ENCODE results near the gene CCM2.

Gene CCM2

GRCh38 chr7:45052011-45052410 is 52.0 kb downstream of the CCM2 start:
- H3K36me3 ChIP-seq (ENCODE audit: control insufficient read depth in 1 of 2, insufficient read depth in 2 of 2, low read length in 2 of 2) = peaks cover 5 to 8% of the 10 kb centered on the region in 2 donors

GRCh38 chr7:45053401-45053800 is 53.4 kb downstream of the CCM2 start:
- Histone ChIP-seq H3K27me3 (ENCODE audit: low read depth, low read length) (no peaks in the 10 kb centered on the region), H3K4me3 (ENCODE audit: low read depth in 1 of 2, low read length in 2 of 2) (no peak overlapping the region), H3K36me3 (ENCODE audit: control insufficient read depth in 1 of 2, insufficient read depth in 2 of 2, low read length in 2 of 2) (peaks cover 4 to 5% of the 10 kb centered on the region in 2 donors), H3K4me1 (ENCODE audit: control insufficient read depth in 1 of 2, insufficient read depth in 2 of 2, low read length in 2 of 2) (no peaks in the 10 kb centered on the region), H3K27ac (ENCODE audit: low read length) (no peak overlapping the region), H3K9me3 (ENCODE audit: control insufficient read depth in 1 of 2, low read length in 2 of 2) (no peaks in the 10 kb centered on the region)

More at GRCh38 chr7:45052011-45052410, 52.0 kb downstream of the CCM2 start:
- H3K4me1 ChIP-seq (ENCODE audit: control insufficient read depth in 1 of 2, insufficient read depth in 2 of 2, low read length in 2 of 2) = no peaks in the 10 kb centered on the region
- H3K4me3 ChIP-seq (ENCODE audit: low read depth in 1 of 2, low read length in 2 of 2) = no peak overlapping the region
- H3K27me3 ChIP-seq (ENCODE audit: low read depth, low read length) = no peaks in the 10 kb centered on the region
- H3K9me3 ChIP-seq (ENCODE audit: control insufficient read depth in 1 of 2, low read length in 2 of 2) = no peaks in the 10 kb centered on the region
- H3K27ac ChIP-seq (ENCODE audit: low read length) = no peak overlapping the region

- H3K36me3 ChIP-seq (ENCODE audit: control insufficient read depth in 1 of 2, insufficient read depth in 2 of 2, low read length in 2 of 2) = peaks cover 4 to 5% of the 10 kb centered on the region in 2 donors
- no peaks in the 10 kb centered on the region for H3K4me1 ChIP-seq (ENCODE audit: control insufficient read depth in 1 of 2, insufficient read depth in 2 of 2, low read length in 2 of 2)
- H3K27ac ChIP-seq (ENCODE audit: low read length) = no peak overlapping the region
- no peaks in the 10 kb centered on the region for H3K27me3 ChIP-seq (ENCODE audit: low read depth, low read length)
- H3K9me3 ChIP-seq (ENCODE audit: control insufficient read depth in 1 of 2, low read length in 2 of 2) = no peaks in the 10 kb centered on the region
- H3K4me3 ChIP-seq (ENCODE audit: low read depth in 1 of 2, low read length in 2 of 2) = no peak overlapping the region
These were observed 53.9 kb downstream of the CCM2 start for GRCh38 chr7:45053941-45054340.

- Histone ChIP-seq H3K9me3 (ENCODE audit: control insufficient read depth in 1 of 2, low read length in 2 of 2) (no peaks in the 10 kb centered on the region), H3K36me3 (ENCODE audit: control insufficient read depth in 1 of 2, insufficient read depth in 2 of 2, low read length in 2 of 2) (peaks cover 4 to 5% of the 10 kb centered on the region in 2 donors), H3K27ac (ENCODE audit: low read length) (no peak overlapping the region), H3K4me1 (ENCODE audit: control insufficient read depth in 1 of 2, insufficient read depth in 2 of 2, low read length in 2 of 2) (no peaks in the 10 kb centered on the region), H3K4me3 (ENCODE audit: low read depth in 1 of 2, low read length in 2 of 2) (no peak overlapping the region), H3K27me3 (ENCODE audit: low read depth, low read length) (no peaks in the 10 kb centered on the region)
These were observed 54.4 kb downstream of the CCM2 start for GRCh38 chr7:45054442-45054841.

GRCh38 chr7:45055016-45055415 is 55.0 kb downstream of the CCM2 start:
- H3K36me3 ChIP-seq (ENCODE audit: control insufficient read depth in 1 of 2, insufficient read depth in 2 of 2, low read length in 2 of 2) = peaks cover 4 to 5% of the 10 kb centered on the region in 2 donors
- H3K4me3 ChIP-seq (ENCODE audit: low read depth in 1 of 2, low read length in 2 of 2) = no peak overlapping the region
- no peak overlapping the region for H3K27ac ChIP-seq (ENCODE audit: low read length)
- no peaks in the 10 kb centered on the region for H3K4me1 ChIP-seq (ENCODE audit: control insufficient read depth in 1 of 2, insufficient read depth in 2 of 2, low read length in 2 of 2)
- H3K27me3 ChIP-seq (ENCODE audit: low read depth, low read length) = no peaks in the 10 kb centered on the region
- no peaks in the 10 kb centered on the region for H3K9me3 ChIP-seq (ENCODE audit: control insufficient read depth in 1 of 2, low read length in 2 of 2)

- Histone ChIP-seq H3K27me3 (ENCODE audit: low read depth, low read length) (no peaks in the 10 kb centered on the region), H3K4me3 (ENCODE audit: low read depth in 1 of 2, low read length in 2 of 2) (no peak overlapping the region), H3K36me3 (ENCODE audit: control insufficient read depth in 1 of 2, insufficient read depth in 2 of 2, low read length in 2 of 2) (peaks cover 4 to 5% of the 10 kb centered on the region in 2 donors), H3K9me3 (ENCODE audit: control insufficient read depth in 1 of 2, low read length in 2 of 2) (no peaks in the 10 kb centered on the region), H3K27ac (ENCODE audit: low read length) (no peak overlapping the region), H3K4me1 (ENCODE audit: control insufficient read depth in 1 of 2, insufficient read depth in 2 of 2, low read length in 2 of 2) (no peaks in the 10 kb centered on the region)
These were observed 55.7 kb downstream of the CCM2 start for GRCh38 chr7:45055594-45056219.

- no peaks in the 10 kb centered on the region for H3K9me3 ChIP-seq (ENCODE audit: control insufficient read depth in 1 of 2, low read length in 2 of 2)
- no peak overlapping the region for H3K27ac ChIP-seq (ENCODE audit: low read length)
These were observed 57.9 kb downstream of the CCM2 start for GRCh38 chr7:45057878-45058277.

GRCh38 chr7:45060295-45060694 is 60.3 kb downstream of the CCM2 start:
- H3K36me3 ChIP-seq (ENCODE audit: control insufficient read depth in 1 of 2, insufficient read depth in 2 of 2, low read length in 2 of 2) = peaks cover 15 to 18% of the 10 kb centered on the region in 2 donors
- H3K4me1 ChIP-seq (ENCODE audit: control insufficient read depth in 1 of 2, insufficient read depth in 2 of 2, low read length in 2 of 2) = no peaks in the 10 kb centered on the region
- H3K9me3 ChIP-seq (ENCODE audit: control insufficient read depth in 1 of 2, low read length in 2 of 2) = no peaks in the 10 kb centered on the region
- H3K4me3 ChIP-seq (ENCODE audit: low read depth in 1 of 2, low read length in 2 of 2) = no peak overlapping the region
- H3K27me3 ChIP-seq (ENCODE audit: low read depth, low read length) = no peaks in the 10 kb centered on the region
- no peak overlapping the region for H3K27ac ChIP-seq (ENCODE audit: low read length)

More at GRCh38 chr7:45057878-45058277, 57.9 kb downstream of the CCM2 start:
- no peaks in the 10 kb centered on the region for H3K4me1 ChIP-seq (ENCODE audit: control insufficient read depth in 1 of 2, insufficient read depth in 2 of 2, low read length in 2 of 2)
- H3K36me3 ChIP-seq (ENCODE audit: control insufficient read depth in 1 of 2, insufficient read depth in 2 of 2, low read length in 2 of 2) = peaks cover 0 to 5% of the 10 kb centered on the region in 2 donors
- H3K27me3 ChIP-seq (ENCODE audit: low read depth, low read length) = no peaks in the 10 kb centered on the region
- H3K4me3 ChIP-seq (ENCODE audit: low read depth in 1 of 2, low read length in 2 of 2) = no peak overlapping the region

- H3K27me3 ChIP-seq (ENCODE audit: low read depth, low read length) = no peaks in the 10 kb centered on the region
- no peak overlapping the region for H3K27ac ChIP-seq (ENCODE audit: low read length)
- no peak overlapping the region for H3K4me3 ChIP-seq (ENCODE audit: low read depth in 1 of 2, low read length in 2 of 2)
- no peaks in the 10 kb centered on the region for H3K9me3 ChIP-seq (ENCODE audit: control insufficient read depth in 1 of 2, low read length in 2 of 2)
- no peaks in the 10 kb centered on the region for H3K4me1 ChIP-seq (ENCODE audit: control insufficient read depth in 1 of 2, insufficient read depth in 2 of 2, low read length in 2 of 2)
- peaks cover 22 to 24% of the 10 kb centered on the region in 2 donors for H3K36me3 ChIP-seq (ENCODE audit: control insufficient read depth in 1 of 2, insufficient read depth in 2 of 2, low read length in 2 of 2)
These were observed 61.4 kb downstream of the CCM2 start for GRCh38 chr7:45061352-45061751.

GRCh38 chr7:45061806-45062425 is 61.9 kb downstream of the CCM2 start:
- H3K36me3 ChIP-seq (ENCODE audit: control insufficient read depth in 1 of 2, insufficient read depth in 2 of 2, low read length in 2 of 2) = peaks cover 22 to 24% of the 10 kb centered on the region in 2 donors
- no peaks in the 10 kb centered on the region for H3K9me3 ChIP-seq (ENCODE audit: control insufficient read depth in 1 of 2, low read length in 2 of 2)
- no peak overlapping the region for H3K27ac ChIP-seq (ENCODE audit: low read length)
- H3K4me1 ChIP-seq (ENCODE audit: control insufficient read depth in 1 of 2, insufficient read depth in 2 of 2, low read length in 2 of 2) = no peaks in the 10 kb centered on the region
- H3K4me3 ChIP-seq (ENCODE audit: low read depth in 1 of 2, low read length in 2 of 2) = no peak overlapping the region
- no peaks in the 10 kb centered on the region for H3K27me3 ChIP-seq (ENCODE audit: low read depth, low read length)

- Histone ChIP-seq H3K9me3 (ENCODE audit: control insufficient read depth in 1 of 2, low read length in 2 of 2) (no peaks in the 10 kb centered on the region), H3K27ac (ENCODE audit: low read length) (no peak overlapping the region), H3K27me3 (ENCODE audit: low read depth, low read length) (no peaks in the 10 kb centered on the region), H3K36me3 (ENCODE audit: control insufficient read depth in 1 of 2, insufficient read depth in 2 of 2, low read length in 2 of 2) (peaks cover 34 to 43% of the 10 kb centered on the region in 2 donors), H3K4me1 (ENCODE audit: control insufficient read depth in 1 of 2, insufficient read depth in 2 of 2, low read length in 2 of 2) (no peaks in the 10 kb centered on the region), H3K4me3 (ENCODE audit: low read depth in 1 of 2, low read length in 2 of 2) (no peak overlapping the region)
These were observed 64.2 kb downstream of the CCM2 start for GRCh38 chr7:45064047-45064725.
